ENCODE measurements around the gene GRIPAP1. TPM values are rescaled to one million over a fixed set of nuclear protein-coding genes. Genes with fewer than 3 reads are reported as not detected.

Gene GRIPAP1
- total RNA-seq, 1 donor from 2014 or later = 63.6 TPM

DNA sequence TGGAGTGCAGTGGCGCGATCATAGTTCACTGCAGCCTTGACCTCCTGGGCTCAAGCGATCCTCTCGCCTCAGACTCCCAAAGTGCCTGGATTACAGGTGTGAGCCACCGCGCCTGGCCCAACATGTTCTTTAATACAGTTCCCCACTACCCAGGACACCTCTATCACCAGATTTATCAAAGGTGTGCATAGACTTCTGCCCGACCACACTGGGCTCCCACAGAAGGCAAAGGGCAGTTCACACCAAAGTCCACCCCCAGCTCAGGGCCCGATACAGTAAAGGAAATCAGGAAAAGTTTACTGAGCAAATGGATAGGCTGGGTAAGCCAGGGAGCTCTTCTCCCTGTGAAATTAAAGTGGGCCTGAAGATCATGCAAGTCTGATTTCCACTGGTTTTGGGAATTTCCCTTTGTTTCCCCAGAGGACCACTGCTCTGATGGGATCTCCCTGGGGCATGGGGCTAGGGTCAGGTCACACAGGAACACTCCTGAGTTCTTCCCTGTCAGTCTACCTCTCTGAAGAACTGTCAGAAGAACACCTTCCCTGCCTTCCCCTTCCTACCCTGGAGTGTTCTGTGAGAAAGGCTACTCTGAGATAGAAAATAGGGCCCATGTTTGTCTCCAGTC lies 65.5 kb downstream of the GRIPAP1 start:
- DNase-seq (ENCODE audit: low spot score) = no peak
- Mint-ChIP-seq H3K36me3 (ENCODE audit: low read depth, unreplicated experiment) (peaks cover 12% of the 10 kb centered on the region), H3K9me3 (ENCODE audit: unreplicated experiment) (no peaks in the 10 kb centered on the region), H3K27ac (ENCODE audit: unreplicated experiment) (no peak overlapping the region), H3K27me3 (ENCODE audit: unreplicated experiment) (no peaks in the 10 kb centered on the region), H3K4me1 (ENCODE audit: unreplicated experiment) (peaks cover 1% of the 10 kb centered on the region), H3K4me3 (ENCODE audit: unreplicated experiment) (no peak overlapping the region)
- no peak for TF ChIP-seq CTCF (IDR thresholded peaks at IDR 0.05; ENCODE audit: unreplicated experiment)

DNA sequence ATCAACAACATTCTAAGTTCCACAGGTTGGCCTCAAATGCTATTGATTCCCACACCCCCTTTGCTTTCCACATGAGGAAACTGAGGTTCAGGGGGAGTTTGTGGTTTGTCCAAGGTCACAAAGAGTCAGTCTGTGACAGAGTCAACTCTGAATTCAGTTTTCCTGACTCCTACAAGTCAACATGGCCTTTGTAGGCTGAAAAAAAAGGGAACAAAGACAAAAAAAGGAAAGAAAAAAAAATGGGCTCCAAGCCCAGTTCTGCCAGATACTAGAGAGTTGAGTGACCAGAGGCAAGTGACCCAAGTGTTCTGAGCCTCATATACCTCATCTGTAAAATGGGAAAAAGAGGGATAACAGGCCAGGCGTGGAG lies 66.8 kb downstream of the GRIPAP1 start:
- H3K36me3 Mint-ChIP-seq (ENCODE audit: low read depth, unreplicated experiment) = peaks cover 13% of the 10 kb centered on the region
- H3K4me1 Mint-ChIP-seq (ENCODE audit: unreplicated experiment) = no peaks in the 10 kb centered on the region
- H3K4me3 Mint-ChIP-seq (ENCODE audit: unreplicated experiment) = no peak overlapping the region
- no peaks in the 10 kb centered on the region for H3K9me3 Mint-ChIP-seq (ENCODE audit: unreplicated experiment)
- no peak for DNase-seq (ENCODE audit: low spot score)
- no peak overlapping the region for H3K27ac Mint-ChIP-seq (ENCODE audit: unreplicated experiment)
- TF ChIP-seq CTCF (IDR thresholded peaks at IDR 0.05; ENCODE audit: unreplicated experiment) = no peak
- no peaks in the 10 kb centered on the region for H3K27me3 Mint-ChIP-seq (ENCODE audit: unreplicated experiment)

- H3K27me3 Mint-ChIP-seq (ENCODE audit: unreplicated experiment) = no peaks in the 10 kb centered on the region
- H3K9me3 Mint-ChIP-seq (ENCODE audit: unreplicated experiment) = no peaks in the 10 kb centered on the region
- DNase-seq (ENCODE audit: low spot score) = no peak
- no peak overlapping the region for H3K4me3 Mint-ChIP-seq (ENCODE audit: unreplicated experiment)
- TF ChIP-seq CTCF (IDR thresholded peaks at IDR 0.05; ENCODE audit: unreplicated experiment) = no peak
- peaks cover 16% of the 10 kb centered on the region for H3K36me3 Mint-ChIP-seq (ENCODE audit: low read depth, unreplicated experiment)
- H3K4me1 Mint-ChIP-seq (ENCODE audit: unreplicated experiment) = no peaks in the 10 kb centered on the region
- no peak overlapping the region for H3K27ac Mint-ChIP-seq (ENCODE audit: unreplicated experiment)
These were observed 67.3 kb downstream of the GRIPAP1 start for GRCh38 chrX:48934581-48935300.

GRCh38 chrX:48933757-48934156 lies 68.3 kb downstream of the GRIPAP1 start:
- H3K27ac Mint-ChIP-seq (ENCODE audit: unreplicated experiment) = peak overlapping the region; percentile 36
- no peak for DNase-seq (ENCODE audit: low spot score)
- peaks cover 8% of the 10 kb centered on the region for H3K36me3 Mint-ChIP-seq (ENCODE audit: low read depth, unreplicated experiment)
- no peak overlapping the region for H3K4me3 Mint-ChIP-seq (ENCODE audit: unreplicated experiment)
- no peak for TF ChIP-seq CTCF (IDR thresholded peaks at IDR 0.05; ENCODE audit: unreplicated experiment)
- H3K9me3 Mint-ChIP-seq (ENCODE audit: unreplicated experiment) = no peaks in the 10 kb centered on the region
- H3K27me3 Mint-ChIP-seq (ENCODE audit: unreplicated experiment) = no peaks in the 10 kb centered on the region
- no peaks in the 10 kb centered on the region for H3K4me1 Mint-ChIP-seq (ENCODE audit: unreplicated experiment)

- Mint-ChIP-seq H3K4me1 (ENCODE audit: unreplicated experiment) (peaks cover 8% of the 10 kb centered on the region), H3K27ac (ENCODE audit: unreplicated experiment) (no peak overlapping the region), H3K4me3 (ENCODE audit: unreplicated experiment) (no peak overlapping the region), H3K27me3 (ENCODE audit: unreplicated experiment) (peaks cover 7% of the 10 kb centered on the region), H3K36me3 (ENCODE audit: low read depth, unreplicated experiment) (peaks cover 13% of the 10 kb centered on the region), H3K9me3 (ENCODE audit: unreplicated experiment) (no peaks in the 10 kb centered on the region)
- TF ChIP-seq CTCF (IDR thresholded peaks at IDR 0.05; ENCODE audit: unreplicated experiment) = no peak
- DNase-seq (ENCODE audit: low spot score) = no peak
These were observed 74.2 kb downstream of the GRIPAP1 start for GRCh38 chrX:48927736-48928382.

All from endothelial cell (in vitro differentiated cells).